GM12874 (cell line): ENCODE measurements around the gene TBC1D14.

Source experiments
- CTCF ChIP-seq: IDR thresholded peaks from 2 replicates; pipeline ENCODE4 v1.5.1; 2011; ENCODE audit warnings: low read depth, mild to moderate bottlenecking, control low read depth, low read length, moderate library complexity; ENCODE audit not compliant: insufficient read depth

The TBC1D14 gene

GRCh38 chr4:6953751-6954380 is 44.2 kb downstream of the TBC1D14 start:
- TF ChIP-seq CTCF: no peak

DNA sequence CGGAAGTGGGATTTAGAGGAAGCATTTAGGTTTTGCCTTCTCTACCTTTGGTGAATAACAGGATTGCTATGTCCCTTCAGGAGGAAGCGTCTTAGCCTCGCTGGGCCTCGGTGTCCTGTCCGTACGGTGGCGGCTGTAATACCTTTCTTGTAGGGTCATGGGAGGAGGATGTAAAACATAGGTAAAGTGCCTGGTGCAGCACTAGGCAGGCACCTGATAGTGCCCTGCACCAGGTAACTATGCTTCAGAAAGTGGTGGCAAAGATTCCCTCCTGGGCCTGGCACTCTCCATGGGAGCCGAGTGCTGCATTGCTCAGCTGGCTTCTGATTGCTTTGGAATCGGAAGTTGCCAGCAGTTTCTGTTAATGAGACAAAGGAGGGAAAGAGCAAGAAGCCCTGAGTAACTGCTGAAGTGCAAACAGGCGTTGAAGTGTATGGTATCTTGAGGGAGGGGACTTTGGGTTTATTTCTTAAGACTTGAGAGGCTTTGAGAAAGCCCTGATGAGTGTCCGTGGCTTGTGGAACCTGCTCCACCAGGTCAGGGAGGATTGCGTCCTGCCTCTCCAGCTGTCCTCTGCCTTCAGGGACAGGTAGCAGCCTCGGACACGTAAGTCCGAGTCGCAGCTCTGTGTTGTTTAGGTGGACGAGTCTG is 45.8 kb downstream of the TBC1D14 start:
- no peak for TF ChIP-seq CTCF

DNA sequence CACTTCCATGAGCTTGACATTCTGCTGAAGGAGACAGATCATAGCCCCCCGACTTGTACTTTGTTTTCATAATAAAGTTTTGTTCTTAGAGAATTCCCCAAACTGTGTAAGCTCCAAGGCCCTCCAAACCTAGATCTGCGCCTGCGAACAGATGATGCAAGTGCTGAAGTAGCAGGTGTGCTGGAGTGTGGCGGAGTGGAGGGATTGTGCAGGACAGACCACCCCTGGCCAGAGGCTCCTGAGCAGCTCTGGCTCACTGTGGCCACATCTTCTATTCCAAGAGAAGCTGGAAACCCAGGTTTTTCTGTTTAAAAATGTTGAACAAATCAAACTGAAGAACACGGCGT is 46.4 kb downstream of the TBC1D14 start:
- TF ChIP-seq CTCF: no peak

- TF ChIP-seq CTCF: no peak
Observed at GRCh38 chr4:6956434-6957147, 47.0 kb downstream of the TBC1D14 start.

- TF ChIP-seq CTCF: no peak
Observed at GRCh38 chr4:6957148-6957520, 47.5 kb downstream of the TBC1D14 start.

DNA sequence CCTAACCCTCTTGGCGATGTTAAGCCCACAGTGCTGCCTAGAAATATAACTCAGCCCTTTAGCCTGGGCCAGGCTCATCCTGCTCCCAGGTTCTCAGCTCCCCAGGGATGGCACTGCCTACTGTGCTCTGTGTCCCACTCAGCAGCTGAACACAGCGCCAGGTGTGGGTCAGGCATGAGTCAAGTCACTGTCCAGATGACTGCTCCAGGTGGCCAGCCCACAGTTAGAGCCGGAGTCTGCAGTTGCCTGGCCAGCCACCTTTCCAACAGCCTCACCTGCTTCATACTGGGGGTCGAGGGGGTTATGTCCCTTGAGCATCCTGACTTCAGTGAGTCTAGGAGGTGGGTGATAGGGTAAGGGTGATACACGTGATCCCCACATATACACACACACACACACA is 48.4 kb downstream of the TBC1D14 start:
- no peak for TF ChIP-seq CTCF

DNA sequence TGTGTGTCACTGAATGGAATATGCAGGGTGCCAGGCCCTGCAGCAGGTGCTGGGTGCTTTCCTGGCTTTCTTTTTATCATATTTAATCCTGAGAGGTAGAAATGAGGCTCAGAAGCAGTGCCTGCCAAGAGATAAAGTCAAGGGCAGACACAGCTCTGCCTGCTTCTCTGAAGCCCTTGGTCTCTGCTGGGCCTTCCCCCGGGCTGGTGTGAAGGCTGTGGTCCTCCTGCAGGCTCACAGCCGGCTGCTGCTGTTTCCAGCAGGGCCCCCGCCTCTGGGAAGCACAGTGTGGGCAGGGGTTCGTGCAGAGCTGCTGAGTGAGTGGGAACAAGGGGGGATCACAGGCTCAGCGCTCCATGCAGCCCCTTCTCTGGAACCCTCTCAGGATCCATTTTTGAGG is 49.6 kb downstream of the TBC1D14 start:
- no peak for TF ChIP-seq CTCF
